HepG2 (cell line): Measurements from ENCODE around the gene OXLD1. TPM values are rescaled to one million over a fixed set of nuclear protein-coding genes. Genes with fewer than 3 reads are reported as not detected.

Experiments used
- AGO2 ChIP-seq: fragments of 200-400 bp; formaldehyde crosslinking; optimal IDR thresholded peaks from 2 replicates; pipeline ENCODE3; 2017; ENCODE audit warnings: mild to moderate bottlenecking, low read depth, low read length, moderate library complexity
- ATAD3A ChIP-seq: sonication (generic); formaldehyde crosslinking; IDR thresholded peaks from 2 replicates; pipeline ENCODE4 v1.4.0; 2020; ENCODE audit warnings: missing genetic modification reagents
- CC2D1A ChIP-seq: sonication (generic); formaldehyde crosslinking; IDR thresholded peaks from 2 replicates; pipeline ENCODE4 v1.8.1; 2023; ENCODE audit warnings: mild to moderate bottlenecking, missing genetic modification reagents
- FOXJ3 ChIP-seq: sonication (generic); formaldehyde crosslinking; IDR thresholded peaks from 2 replicates; pipeline ENCODE4 v1.4.0; 2020; ENCODE audit warnings: missing genetic modification reagents, mild to moderate bottlenecking, borderline replicate concordance
- HNRNPH1 ChIP-seq: fragments of 200-400 bp; formaldehyde crosslinking; optimal IDR thresholded peaks from 2 replicates; pipeline ENCODE3; 2017; ENCODE audit warnings: mild to moderate bottlenecking, low read depth, low read length
- NFE2 ChIP-seq: sonication (generic); formaldehyde crosslinking; IDR thresholded peaks from 2 replicates; pipeline ENCODE4 v1.4.0; 2020; ENCODE audit warnings: missing genetic modification reagents
- NR2F6 ChIP-seq, 2 experiments: IDR thresholded peaks; 2 replicates each; pipeline ENCODE4 v1.6.1; 2016; ENCODE audit warnings: antibody characterized with exemption in 1 of 2, mild to moderate bottlenecking in 1 of 2
- RAD21 ChIP-seq: fragments of 450-650 bp; formaldehyde crosslinking; IDR thresholded peaks from 2 replicates; pipeline ENCODE4 v1.5.0; 2020; ENCODE audit warnings: mild to moderate bottlenecking
- TBP ChIP-seq: sonication (generic); formaldehyde crosslinking; IDR thresholded peaks from 2 replicates; pipeline ENCODE4 v1.5.0; 2020; ENCODE audit warnings: missing genetic modification reagents
- TBX2 ChIP-seq: sonication (generic); formaldehyde crosslinking; IDR thresholded peaks from 2 replicates; pipeline ENCODE4 v1.5.0; 2020; ENCODE audit warnings: missing genetic modification reagents, mild to moderate bottlenecking, borderline replicate concordance
- ZFY ChIP-seq: sonication (generic); formaldehyde crosslinking; IDR thresholded peaks from 2 replicates; pipeline ENCODE4 v1.4.0; 2020; ENCODE audit warnings: missing genetic modification reagents
- ZNF101 ChIP-seq: sonication (generic); formaldehyde crosslinking; IDR thresholded peaks from 2 replicates; pipeline ENCODE4 v1.4.0; 2020; ENCODE audit warnings: mild to moderate bottlenecking, low read depth, missing genetic modification reagents, borderline replicate concordance
- ZNF564 ChIP-seq: sonication (generic); formaldehyde crosslinking; IDR thresholded peaks from 2 replicates; pipeline ENCODE4 v1.8.1; 2023; ENCODE audit warnings: mild to moderate bottlenecking, missing genetic modification reagents
- ZNF709 ChIP-seq: sonication (generic); formaldehyde crosslinking; IDR thresholded peaks from 2 replicates; pipeline ENCODE4 v1.5.0; 2020; ENCODE audit warnings: mild to moderate bottlenecking, missing genetic modification reagents
- ZSCAN21 ChIP-seq: sonication (generic); formaldehyde crosslinking; IDR thresholded peaks from 2 replicates; pipeline ENCODE4 v1.8.0; 2022; ENCODE audit warnings: mild to moderate bottlenecking, missing genetic modification reagents, moderate library complexity, borderline replicate concordance
- ZSCAN22 ChIP-seq: sonication (generic); formaldehyde crosslinking; IDR thresholded peaks from 2 replicates; pipeline ENCODE4 v1.4.0; 2020; ENCODE audit warnings: mild to moderate bottlenecking, missing genetic modification reagents
- polyA plus RNA-seq, 8 experiments: library from polyadenylated mRNA; depleted of rRNA in 3 of 8; stranded (reverse) in 7 of 8; unstranded in 1 of 8; fragments of >200 nt; fragmentation: Illumina TruSeq in 4 of 8; extraction: Trizol in 4 of 8; gene quantifications; 2 replicates each; pipeline versions ENCODE4 v1.2.1 to v1.2.3, GENCODE V29; 2011 to 2016; ENCODE audit warnings: low read depth in 4 of 8, missing spikeins in 1 of 8, mixed read lengths in 1 of 8; ENCODE audit not compliant: insufficient read depth in 1 of 8
- total RNA-seq, 5 experiments: library from RNA; depleted of rRNA; stranded (reverse); fragments of >200 nt; fragmentation: Illumina TruSeq; extraction: Trizol; gene quantifications; 2 replicates each; pipeline ENCODE4 v1.2.3, GENCODE V29; 2016; ENCODE audit warnings: low read depth in 1 of 5
- TF ChIP-seq, protein P1 (sequence below): sonication (generic); formaldehyde crosslinking; IDR thresholded peaks from 2 replicates; pipeline ENCODE4 v1.4.0; 2020; ENCODE audit warnings: missing genetic modification reagents
- TF ChIP-seq, protein P2 (sequence below): sonication (generic); formaldehyde crosslinking; IDR thresholded peaks from 2 replicates; pipeline ENCODE4 v1.5.1; 2020; ENCODE audit warnings: mild to moderate bottlenecking, missing genetic modification reagents, moderate library complexity
- TF ChIP-seq, protein P3 (sequence below): sonication (generic); formaldehyde crosslinking; IDR thresholded peaks from 2 replicates; pipeline ENCODE4 v1.4.0; 2020; ENCODE audit warnings: missing genetic modification reagents

The OXLD1 gene
- total and polyA plus RNA-seq, 2 of the 13 experiments (the other 11 are each of a cell fraction or from before 2014, with no cell fraction given): 27.1 to 37.5 TPM

DNA sequence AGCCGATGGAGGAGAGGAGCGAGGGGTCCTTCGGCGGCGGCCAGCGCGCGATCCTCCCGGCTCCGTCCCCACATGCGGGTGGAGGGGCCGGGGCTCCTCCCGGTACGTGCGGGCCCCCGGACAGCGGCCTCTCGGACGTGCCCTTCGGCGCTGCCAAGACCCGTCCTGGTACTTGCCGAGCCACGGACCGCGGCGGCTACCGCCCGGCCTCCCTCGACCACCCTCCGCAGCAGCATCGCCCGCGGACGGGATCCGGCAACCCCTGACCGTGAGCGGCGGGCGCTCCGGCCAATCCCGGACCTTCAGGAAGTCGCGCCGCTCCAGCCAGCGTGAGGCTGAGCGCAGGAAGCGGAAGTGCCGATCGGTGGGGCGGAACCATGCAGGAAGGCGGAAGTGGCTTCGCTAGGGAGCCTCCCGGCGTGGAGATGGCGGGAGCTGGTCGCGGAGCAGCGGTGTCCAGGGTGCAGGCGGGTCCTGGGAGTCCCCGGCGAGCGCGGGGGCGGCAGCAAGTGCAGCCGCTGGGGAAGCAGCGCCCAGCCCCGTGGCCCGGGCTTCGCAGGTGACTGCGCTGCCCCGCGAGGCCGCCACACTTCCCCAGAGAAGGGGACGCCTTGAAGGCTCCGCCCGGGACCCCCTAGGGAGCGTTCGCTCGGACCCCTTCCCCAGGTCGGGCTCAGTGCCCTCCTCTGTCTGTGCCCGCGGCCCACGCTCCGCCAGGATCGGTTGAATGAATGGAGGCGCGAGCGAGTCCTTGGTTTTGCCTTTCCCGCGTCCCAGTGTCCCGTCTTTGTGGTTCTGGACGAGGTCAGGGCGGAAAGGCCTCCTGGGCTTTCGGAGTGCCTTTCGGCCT is at the start of gene OXLD1, which contains the start of gene CCDC137 (continued):
- peak; percentile 78 for TF ChIP-seq ZSCAN21 (CRISPR knock-in tag)
- peak; percentile 90 for TF ChIP-seq HNRNPH1
- no peak for TF ChIP-seq NFE2 (CRISPR knock-in tag)
- TF ChIP-seq ZNF564 (CRISPR knock-in tag): 0 out of 2 replicates have a peak, but pooled peaks have one; percentile 40
- no peak for TF ChIP-seq NR2F6 (IDR thresholded peaks at IDR 0.05)
- peak; percentile 23; the same call in 1 of the 2 replicates for TF ChIP-seq NR2F6 (CRISPR knock-in tag; IDR thresholded peaks at IDR 0.05)
- no peak for TF ChIP-seq FOXJ3 (CRISPR knock-in tag)
- no peak for TF ChIP-seq TBP (CRISPR knock-in tag)
- peak; percentile 88 for TF ChIP-seq ZFY (CRISPR knock-in tag)
- peak; percentile 92 for TF ChIP-seq ZNF709 (CRISPR knock-in tag)
- TF ChIP-seq ZSCAN22 (CRISPR knock-in tag): no peak
- 0 out of 2 replicates have a peak, but pooled peaks have one; percentile 33 for TF ChIP-seq ZNF101
- peak; percentile 76 for TF ChIP-seq TBX2 (CRISPR knock-in tag)
- TF ChIP-seq, protein P1, sequence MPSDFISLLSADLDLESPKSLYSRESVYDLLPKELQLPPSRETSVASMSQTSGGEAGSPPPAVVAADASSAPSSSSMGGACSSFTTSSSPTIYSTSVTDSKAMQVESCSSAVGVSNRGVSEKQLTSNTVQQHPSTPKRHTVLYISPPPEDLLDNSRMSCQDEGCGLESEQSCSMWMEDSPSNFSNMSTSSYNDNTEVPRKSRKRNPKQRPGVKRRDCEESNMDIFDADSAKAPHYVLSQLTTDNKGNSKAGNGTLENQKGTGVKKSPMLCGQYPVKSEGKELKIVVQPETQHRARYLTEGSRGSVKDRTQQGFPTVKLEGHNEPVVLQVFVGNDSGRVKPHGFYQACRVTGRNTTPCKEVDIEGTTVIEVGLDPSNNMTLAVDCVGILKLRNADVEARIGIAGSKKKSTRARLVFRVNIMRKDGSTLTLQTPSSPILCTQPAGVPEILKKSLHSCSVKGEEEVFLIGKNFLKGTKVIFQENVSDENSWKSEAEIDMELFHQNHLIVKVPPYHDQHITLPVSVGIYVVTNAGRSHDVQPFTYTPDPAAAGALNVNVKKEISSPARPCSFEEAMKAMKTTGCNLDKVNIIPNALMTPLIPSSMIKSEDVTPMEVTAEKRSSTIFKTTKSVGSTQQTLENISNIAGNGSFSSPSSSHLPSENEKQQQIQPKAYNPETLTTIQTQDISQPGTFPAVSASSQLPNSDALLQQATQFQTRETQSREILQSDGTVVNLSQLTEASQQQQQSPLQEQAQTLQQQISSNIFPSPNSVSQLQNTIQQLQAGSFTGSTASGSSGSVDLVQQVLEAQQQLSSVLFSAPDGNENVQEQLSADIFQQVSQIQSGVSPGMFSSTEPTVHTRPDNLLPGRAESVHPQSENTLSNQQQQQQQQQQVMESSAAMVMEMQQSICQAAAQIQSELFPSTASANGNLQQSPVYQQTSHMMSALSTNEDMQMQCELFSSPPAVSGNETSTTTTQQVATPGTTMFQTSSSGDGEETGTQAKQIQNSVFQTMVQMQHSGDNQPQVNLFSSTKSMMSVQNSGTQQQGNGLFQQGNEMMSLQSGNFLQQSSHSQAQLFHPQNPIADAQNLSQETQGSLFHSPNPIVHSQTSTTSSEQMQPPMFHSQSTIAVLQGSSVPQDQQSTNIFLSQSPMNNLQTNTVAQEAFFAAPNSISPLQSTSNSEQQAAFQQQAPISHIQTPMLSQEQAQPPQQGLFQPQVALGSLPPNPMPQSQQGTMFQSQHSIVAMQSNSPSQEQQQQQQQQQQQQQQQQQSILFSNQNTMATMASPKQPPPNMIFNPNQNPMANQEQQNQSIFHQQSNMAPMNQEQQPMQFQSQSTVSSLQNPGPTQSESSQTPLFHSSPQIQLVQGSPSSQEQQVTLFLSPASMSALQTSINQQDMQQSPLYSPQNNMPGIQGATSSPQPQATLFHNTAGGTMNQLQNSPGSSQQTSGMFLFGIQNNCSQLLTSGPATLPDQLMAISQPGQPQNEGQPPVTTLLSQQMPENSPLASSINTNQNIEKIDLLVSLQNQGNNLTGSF: peak; percentile 91
- TF ChIP-seq, protein P2, sequence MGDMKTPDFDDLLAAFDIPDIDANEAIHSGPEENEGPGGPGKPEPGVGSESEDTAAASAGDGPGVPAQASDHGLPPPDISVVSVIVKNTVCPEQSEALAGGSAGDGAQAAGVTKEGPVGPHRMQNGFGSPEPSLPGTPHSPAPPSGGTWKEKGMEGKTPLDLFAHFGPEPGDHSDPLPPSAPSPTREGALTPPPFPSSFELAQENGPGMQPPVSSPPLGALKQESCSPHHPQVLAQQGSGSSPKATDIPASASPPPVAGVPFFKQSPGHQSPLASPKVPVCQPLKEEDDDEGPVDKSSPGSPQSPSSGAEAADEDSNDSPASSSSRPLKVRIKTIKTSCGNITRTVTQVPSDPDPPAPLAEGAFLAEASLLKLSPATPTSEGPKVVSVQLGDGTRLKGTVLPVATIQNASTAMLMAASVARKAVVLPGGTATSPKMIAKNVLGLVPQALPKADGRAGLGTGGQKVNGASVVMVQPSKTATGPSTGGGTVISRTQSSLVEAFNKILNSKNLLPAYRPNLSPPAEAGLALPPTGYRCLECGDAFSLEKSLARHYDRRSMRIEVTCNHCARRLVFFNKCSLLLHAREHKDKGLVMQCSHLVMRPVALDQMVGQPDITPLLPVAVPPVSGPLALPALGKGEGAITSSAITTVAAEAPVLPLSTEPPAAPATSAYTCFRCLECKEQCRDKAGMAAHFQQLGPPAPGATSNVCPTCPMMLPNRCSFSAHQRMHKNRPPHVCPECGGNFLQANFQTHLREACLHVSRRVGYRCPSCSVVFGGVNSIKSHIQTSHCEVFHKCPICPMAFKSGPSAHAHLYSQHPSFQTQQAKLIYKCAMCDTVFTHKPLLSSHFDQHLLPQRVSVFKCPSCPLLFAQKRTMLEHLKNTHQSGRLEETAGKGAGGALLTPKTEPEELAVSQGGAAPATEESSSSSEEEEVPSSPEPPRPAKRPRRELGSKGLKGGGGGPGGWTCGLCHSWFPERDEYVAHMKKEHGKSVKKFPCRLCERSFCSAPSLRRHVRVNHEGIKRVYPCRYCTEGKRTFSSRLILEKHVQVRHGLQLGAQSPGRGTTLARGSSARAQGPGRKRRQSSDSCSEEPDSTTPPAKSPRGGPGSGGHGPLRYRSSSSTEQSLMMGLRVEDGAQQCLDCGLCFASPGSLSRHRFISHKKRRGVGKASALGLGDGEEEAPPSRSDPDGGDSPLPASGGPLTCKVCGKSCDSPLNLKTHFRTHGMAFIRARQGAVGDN (CRISPR knock-in tag): peak; percentile 68
- TF ChIP-seq ATAD3A (CRISPR knock-in tag): no peak
- TF ChIP-seq, protein P3, sequence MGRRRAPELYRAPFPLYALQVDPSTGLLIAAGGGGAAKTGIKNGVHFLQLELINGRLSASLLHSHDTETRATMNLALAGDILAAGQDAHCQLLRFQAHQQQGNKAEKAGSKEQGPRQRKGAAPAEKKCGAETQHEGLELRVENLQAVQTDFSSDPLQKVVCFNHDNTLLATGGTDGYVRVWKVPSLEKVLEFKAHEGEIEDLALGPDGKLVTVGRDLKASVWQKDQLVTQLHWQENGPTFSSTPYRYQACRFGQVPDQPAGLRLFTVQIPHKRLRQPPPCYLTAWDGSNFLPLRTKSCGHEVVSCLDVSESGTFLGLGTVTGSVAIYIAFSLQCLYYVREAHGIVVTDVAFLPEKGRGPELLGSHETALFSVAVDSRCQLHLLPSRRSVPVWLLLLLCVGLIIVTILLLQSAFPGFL: no peak; the same call in 1 of the 2 replicates
- peak; percentile 80 for TF ChIP-seq AGO2
- TF ChIP-seq CC2D1A (CRISPR knock-in tag): 0 out of 2 replicates have a peak, but pooled peaks have one; percentile 45
- TF ChIP-seq RAD21 (CRISPR knock-in tag): peak; percentile 56
